Psoas muscle (tissue), 8 donors: ENCODE data around the gene IER3IP1. TPM values are rescaled to one million over a fixed set of nuclear protein-coding genes. Genes with fewer than 3 reads are reported as not detected.

Experiments used
- ATAC-seq, 4 donors: fragments of 200-7000 bp; cut with Tn5 transposase; one replicate each; pipeline ENCODE4 v1.9.1; 2020; ENCODE audit warnings: moderate library complexity in 3 of 4, mild to moderate bottlenecking in 2 of 4
- DNase-seq, 2 donors: peaks; one replicate each; pipeline ENCODE4 v3.0.0-alpha.2; 2020
- H3K27ac ChIP-seq: fragments of 200-600 bp; one replicate; pipeline ENCODE4 v1.8.0; 2022
- H3K27me3 ChIP-seq, 3 donors: fragments of 200-600 bp in 1 of 3; one replicate each; pipeline versions ENCODE4 v1.6.1 to v1.8.0; 2013 to 2022; ENCODE audit warnings: low read length in 2 of 3, mild to moderate bottlenecking in 2 of 3, moderate library complexity in 1 of 3; ENCODE audit not compliant: insufficient read depth in 3 of 3
- H3K36me3 ChIP-seq, 2 donors: fragments of 200-600 bp in 1 of 2; one replicate each; pipeline versions ENCODE4 v1.6.1 to v1.8.0; 2013 to 2022; ENCODE audit warnings: low read depth in 1 of 2, mild to moderate bottlenecking in 1 of 2, moderate library complexity in 1 of 2; ENCODE audit not compliant: insufficient read depth in 1 of 2
- H3K4me1 ChIP-seq: fragments of 200-600 bp; one replicate; pipeline ENCODE4 v1.8.0; 2022
- H3K4me3 ChIP-seq: fragments of 200-600 bp; one replicate; pipeline ENCODE4 v1.8.0; 2022; ENCODE audit warnings: mild to moderate bottlenecking
- H3K9me3 ChIP-seq: fragments of 200-600 bp; one replicate; pipeline ENCODE4 v1.8.0; 2022
- WGBS, 3 donors: extraction: QIAGEN DNeasy Blood & Tissue Kit; methylation state at CpG; one replicate each; pipeline versions ENCODE4 v1.1.6 to v1.1.7; 2013; 5-methylcytosine and 5-hydroxymethylcytosine counted together
- intact Hi-C, 2 donors: fragments of 100-400 bp; cut with DNase I; formaldehyde crosslinking; loops; one replicate each; pipeline versions ENCODE4 v1.11.0 to v1.14.2; 2022
- polyA plus RNA-seq, 3 donors: library from polyadenylated mRNA; stranded (reverse); fragments of 200-250 nt; gene quantifications; one replicate each; pipeline ENCODE4 v1.2.3, GENCODE V29; 2013
- total RNA-seq, 4 donors: library from RNA; stranded (reverse); fragmentation: NEBNext Ultra II Directional in 2 of 4; extraction: Animal tissue kit (Norgen Biotek cat#: 25700) in 2 of 4; gene quantifications; one replicate each; pipeline versions ENCODE4 v1.2.1 to v1.2.4, GENCODE V29; 2021 to 2023
- TF ChIP-seq, protein P1 (sequence below): fragments of 200-600 bp; IDR thresholded peaks from one replicate; pipeline ENCODE4 v1.8.0; 2022; ENCODE audit warnings: antibody characterized with exemption
- donor health status: healthy with polysubstance abuse.
- donor health status: DM: no; HTN: no; CAD: no; lungs with moderate emphysema.
- donor health status: Bipolar disorder and iron deficiency.
- donor health status: healthy.
- donor health status: DM: yes; HTN: yes; CAD: no.
- donor health status: DM: no; HTN: no; CAD: no.
- donor health status: DM: no; HTN: no; CAD: no.
- donor health status: DM: yes; HTN: yes; CAD: no.

Gene IER3IP1
- total and polyA plus RNA-seq, 7 donors, result 9.3 to 27.9 (median 12.6) TPM

- Histone ChIP-seq H3K9me3 (no peaks in the 10 kb centered on the region), H3K27me3 (no peaks in the 10 kb centered on the region), H3K4me3 (no peak overlapping the region), H3K27ac (peak overlapping the region; percentile 47), H3K4me1 (peaks cover 8% of the 10 kb centered on the region), H3K36me3 (peaks cover 14 to 84% of the 10 kb centered on the region in 2 donors)
- TF ChIP-seq, protein P1, sequence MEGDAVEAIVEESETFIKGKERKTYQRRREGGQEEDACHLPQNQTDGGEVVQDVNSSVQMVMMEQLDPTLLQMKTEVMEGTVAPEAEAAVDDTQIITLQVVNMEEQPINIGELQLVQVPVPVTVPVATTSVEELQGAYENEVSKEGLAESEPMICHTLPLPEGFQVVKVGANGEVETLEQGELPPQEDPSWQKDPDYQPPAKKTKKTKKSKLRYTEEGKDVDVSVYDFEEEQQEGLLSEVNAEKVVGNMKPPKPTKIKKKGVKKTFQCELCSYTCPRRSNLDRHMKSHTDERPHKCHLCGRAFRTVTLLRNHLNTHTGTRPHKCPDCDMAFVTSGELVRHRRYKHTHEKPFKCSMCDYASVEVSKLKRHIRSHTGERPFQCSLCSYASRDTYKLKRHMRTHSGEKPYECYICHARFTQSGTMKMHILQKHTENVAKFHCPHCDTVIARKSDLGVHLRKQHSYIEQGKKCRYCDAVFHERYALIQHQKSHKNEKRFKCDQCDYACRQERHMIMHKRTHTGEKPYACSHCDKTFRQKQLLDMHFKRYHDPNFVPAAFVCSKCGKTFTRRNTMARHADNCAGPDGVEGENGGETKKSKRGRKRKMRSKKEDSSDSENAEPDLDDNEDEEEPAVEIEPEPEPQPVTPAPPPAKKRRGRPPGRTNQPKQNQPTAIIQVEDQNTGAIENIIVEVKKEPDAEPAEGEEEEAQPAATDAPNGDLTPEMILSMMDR, result no peak
- DNase-seq (no peak), ATAC-seq (peak; percentile 40 to 76 (median 54))
- intact Hi-C loops, result no loop called here
- 17 to 33% (median 27%) methylated on average over 1 of the region's 1 CpG for WGBS, 3 donors
These were observed 66.4 kb downstream of the IER3IP1 start for GRCh38 chr18:47109720-47110119.

GRCh38 chr18:47108998-47109405 is 67.2 kb downstream of the IER3IP1 start:
- H3K4me3 ChIP-seq, result no peak overlapping the region
- ATAC-seq (peak; percentile 72 to 94 (median 91)), DNase-seq (peak; percentile 23 to 67)
- no peaks in the 10 kb centered on the region for H3K9me3 ChIP-seq
- H3K36me3 ChIP-seq, result peaks cover 14 to 84% of the 10 kb centered on the region in 2 donors
- TF ChIP-seq, protein P1, result no peak
- no peaks in the 10 kb centered on the region for H3K27me3 ChIP-seq
- peaks cover 8% of the 10 kb centered on the region for H3K4me1 ChIP-seq
- peak overlapping the region; percentile 47 for H3K27ac ChIP-seq
- intact Hi-C loops, result no loop called here
- 30 to 56% (median 50%) methylated on average over 7 of the region's 7 CpGs for WGBS, 3 donors

DNA sequence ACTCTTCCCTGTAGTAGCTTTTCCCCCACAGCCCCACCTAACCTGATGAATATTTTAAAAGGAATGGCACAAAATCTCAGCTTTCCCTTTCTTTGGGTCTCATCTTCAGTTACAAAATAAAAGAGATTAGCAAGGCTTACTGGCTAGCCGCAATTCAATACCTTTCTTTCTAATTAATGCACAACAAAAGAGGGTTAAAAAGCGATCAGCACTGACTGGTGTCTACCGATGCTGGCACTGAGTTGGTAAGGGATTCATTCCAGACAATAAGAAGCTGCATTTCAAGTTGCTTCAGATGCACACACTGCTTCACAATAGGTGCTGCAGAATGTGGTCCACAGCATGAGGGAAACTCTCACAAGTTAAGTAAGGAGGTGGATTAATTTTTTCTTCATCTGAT is 67.8 kb downstream of the IER3IP1 start:
- Histone ChIP-seq H3K36me3 (peaks cover 14 to 83% of the 10 kb centered on the region in 2 donors), H3K27ac (peak overlapping the region; percentile 47), H3K9me3 (no peaks in the 10 kb centered on the region), H3K27me3 (no peaks in the 10 kb centered on the region), H3K4me1 (peaks cover 8% of the 10 kb centered on the region), H3K4me3 (no peak overlapping the region)
- DNase-seq (no peak), ATAC-seq (no peak)
- intact Hi-C loops, result no loop called here
- WGBS, 3 donors, result 64 to 77% (median 75%) methylated on average over 3 of the region's 3 CpGs
- TF ChIP-seq, protein P1, result no peak

Other genes with a start within 250 kb of the IER3IP1 start
- under 1 TPM in 1 of 4 donors, not detected in 3; 0.06 TPM for gene ELOA2, start 140.7 kb downstream of the IER3IP1 start, total RNA-seq
- under 1 TPM in 2 of 3 donors, not detected in 1; 0.04 to 0.07 TPM for gene ELOA2, start 140.7 kb downstream of the IER3IP1 start, polyA plus RNA-seq
- 10 to 100 TPM; 19.9 to 32.9 (median 27.9) TPM for gene HDHD2, start 25.9 kb downstream of the IER3IP1 start, total RNA-seq
- gene HDHD2, start 25.9 kb downstream of the IER3IP1 start, polyA plus RNA-seq, result 10 to 100 TPM; 11.5 to 19.9 (median 18.5) TPM
- not detected for gene SKOR2, start 75.3 kb upstream of the IER3IP1 start, total RNA-seq
- not detected for gene SKOR2, start 75.3 kb upstream of the IER3IP1 start, polyA plus RNA-seq